ENCODE data around the gene PRSS22. TPM values are rescaled to one million over a fixed set of nuclear protein-coding genes. Genes with fewer than 3 reads are reported as not detected.
"Not testable (repeated sequence)": the region's sequence is repeated elsewhere in the genome, so short reads cannot be mapped to it uniquely, and the experiment has no call there.

Gene PRSS22, protein sequence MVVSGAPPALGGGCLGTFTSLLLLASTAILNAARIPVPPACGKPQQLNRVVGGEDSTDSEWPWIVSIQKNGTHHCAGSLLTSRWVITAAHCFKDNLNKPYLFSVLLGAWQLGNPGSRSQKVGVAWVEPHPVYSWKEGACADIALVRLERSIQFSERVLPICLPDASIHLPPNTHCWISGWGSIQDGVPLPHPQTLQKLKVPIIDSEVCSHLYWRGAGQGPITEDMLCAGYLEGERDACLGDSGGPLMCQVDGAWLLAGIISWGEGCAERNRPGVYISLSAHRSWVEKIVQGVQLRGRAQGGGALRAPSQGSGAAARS
- total RNA-seq, result 22.8 to 25.1 TPM (median 24.9 TPM) in 3 replicates

- peaks cover 20% of the 10 kb centered on the region for H3K27me3 Mint-ChIP-seq (ENCODE audit: low read depth)
- DNase-seq (ENCODE audit: low spot score in 2 of 2, unreplicated experiment in 2 of 2), result peak in 1 of 2 experiments; percentile 57
- peak within 1 kb of the TSS; percentile 80 for H3K4me3 Mint-ChIP-seq
- peaks cover 13% of the 10 kb centered on the region for H3K9me3 Mint-ChIP-seq
- H3K4me1 Mint-ChIP-seq, result peaks cover 5% of the 10 kb centered on the region
- H3K36me3 Mint-ChIP-seq, result peaks cover 11% of the 10 kb centered on the region
- no peak for TF ChIP-seq CTCF (IDR thresholded peaks at IDR 0.05; ENCODE audit: unreplicated experiment)
- H3K27ac Mint-ChIP-seq, result peak within 1 kb of the TSS; percentile 89
Observed at GRCh38 chr16:2857451-2858244, at the start of gene PRSS22. PRSS22 (minus strand) TSS chr16:2858170; CDS start chr16:2858104, 66 bp downstream.

DNA sequence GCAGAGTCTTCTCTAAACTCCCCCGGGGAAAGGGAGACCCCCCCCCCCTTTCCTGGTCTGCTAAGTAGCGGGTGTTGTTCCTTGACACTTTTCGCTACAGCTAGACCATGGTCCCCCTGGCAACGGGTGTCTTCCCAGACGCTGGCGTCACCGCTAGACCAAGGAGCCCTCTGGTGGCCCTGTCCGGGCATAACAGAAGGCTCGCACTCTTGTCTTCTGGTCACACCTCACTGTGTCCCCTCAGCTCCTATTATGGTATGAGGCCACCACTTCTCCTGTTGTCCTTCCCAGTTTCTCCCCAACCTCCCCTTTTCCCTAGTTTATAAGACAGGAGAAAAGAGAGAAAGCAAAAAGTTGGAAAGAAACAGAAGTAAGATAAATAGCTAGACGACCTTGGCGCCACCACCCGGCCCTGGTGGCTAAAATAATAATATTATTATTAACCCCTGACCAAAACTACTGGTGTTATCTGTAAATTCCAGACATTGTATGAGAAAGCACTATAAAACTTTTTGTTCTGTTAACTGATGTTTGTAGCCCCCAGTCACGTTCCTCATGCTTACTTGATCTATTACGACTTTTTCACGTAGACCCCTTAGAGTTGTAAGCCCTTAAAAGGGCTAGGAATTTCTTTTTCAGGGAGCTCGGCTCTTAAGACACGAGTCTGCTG lies 49.2 kb upstream of the PRSS22 start:
- H3K27ac Mint-ChIP-seq; H3K36me3 Mint-ChIP-seq; H3K9me3 Mint-ChIP-seq; H3K27me3 Mint-ChIP-seq (ENCODE audit: low read depth); H3K4me3 Mint-ChIP-seq: not testable (repeated sequence)
- H3K4me1 Mint-ChIP-seq, result peaks cover 16% of the 10 kb centered on the region
- peak in 1 of 2 experiments; percentile 59 for DNase-seq (ENCODE audit: low spot score in 2 of 2, unreplicated experiment in 2 of 2)
- peak; percentile 50 for TF ChIP-seq CTCF (IDR thresholded peaks at IDR 0.05; ENCODE audit: unreplicated experiment)

DNA sequence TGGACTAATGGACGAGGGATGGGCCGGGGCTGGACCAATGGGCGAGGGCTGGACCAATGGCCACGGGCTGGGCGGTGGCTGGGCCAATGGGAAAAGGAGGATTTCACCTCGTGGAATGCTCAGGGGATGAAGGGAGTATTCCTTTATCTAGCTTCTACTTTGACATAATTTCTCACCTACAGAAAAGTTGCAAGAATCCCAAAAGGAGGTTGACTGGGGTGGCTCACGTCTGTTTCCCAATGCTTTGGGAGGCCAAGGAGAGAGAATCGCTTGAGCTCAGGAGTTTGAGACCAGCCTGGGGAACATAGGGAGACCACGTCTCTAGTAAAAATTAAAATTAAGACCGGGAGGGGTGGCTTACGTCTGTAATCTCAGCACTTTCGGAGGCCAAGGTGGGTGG lies 48.0 kb upstream of the PRSS22 start:
- Mint-ChIP-seq H3K9me3 (no peaks in the 10 kb centered on the region), H3K4me1 (peaks cover 11% of the 10 kb centered on the region), H3K27me3 (ENCODE audit: low read depth) (no peaks in the 10 kb centered on the region), H3K36me3 (peaks cover 1% of the 10 kb centered on the region), H3K4me3 (peak overlapping the region; percentile 51), H3K27ac (peak overlapping the region; percentile 82)
- no peak for TF ChIP-seq CTCF (IDR thresholded peaks at IDR 0.05; ENCODE audit: unreplicated experiment)
- no peak for DNase-seq (ENCODE audit: low spot score in 2 of 2, unreplicated experiment in 2 of 2)

DNA sequence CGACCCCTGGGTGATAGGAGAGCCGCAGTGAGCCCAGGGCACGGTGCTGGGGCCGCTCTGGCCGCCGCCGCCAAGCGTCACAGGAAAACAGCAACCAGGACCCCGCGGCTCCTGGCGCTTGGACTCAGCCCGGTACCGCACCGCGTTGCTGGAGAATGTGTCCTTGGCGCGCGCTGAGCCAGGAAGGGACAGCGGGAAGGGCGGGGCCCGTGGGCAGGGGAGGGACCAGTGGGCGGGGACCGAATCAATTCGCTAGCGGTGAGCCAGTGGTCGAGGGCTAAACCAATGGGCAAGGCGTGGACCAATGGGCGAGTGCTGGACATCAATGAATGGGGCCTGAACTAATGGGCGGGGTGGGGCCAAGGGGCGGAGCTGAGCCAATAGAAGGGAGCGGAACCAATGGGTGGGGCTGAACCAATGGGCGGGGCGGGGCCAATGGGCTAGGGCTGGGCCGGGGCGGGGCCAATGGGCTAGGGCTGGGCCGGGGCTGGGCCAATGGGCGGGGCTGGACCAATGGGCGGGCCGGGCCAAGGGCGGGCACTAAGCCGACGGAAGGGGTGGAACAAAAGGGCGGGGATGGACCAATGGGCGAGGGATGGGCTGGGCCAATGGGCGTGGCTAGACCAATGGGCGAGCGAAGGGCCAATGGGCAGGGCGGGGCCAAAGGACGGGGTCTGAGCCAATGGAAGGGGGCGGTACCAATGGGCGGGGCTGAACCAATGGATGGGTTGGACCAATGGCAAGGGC lies 47.4 kb upstream of the PRSS22 start:
- H3K27me3 Mint-ChIP-seq (ENCODE audit: low read depth), result no peaks in the 10 kb centered on the region
- peak overlapping the region; percentile 82 for H3K27ac Mint-ChIP-seq
- peaks cover 11% of the 10 kb centered on the region for H3K4me1 Mint-ChIP-seq
- no peaks in the 10 kb centered on the region for H3K9me3 Mint-ChIP-seq
- peak overlapping the region; percentile 93 for H3K4me3 Mint-ChIP-seq
- TF ChIP-seq CTCF (IDR thresholded peaks at IDR 0.05; ENCODE audit: unreplicated experiment), result no peak
- H3K36me3 Mint-ChIP-seq, result peaks cover 1% of the 10 kb centered on the region
- DNase-seq (ENCODE audit: low spot score in 2 of 2, unreplicated experiment in 2 of 2), result peak; percentile 92 to 94

DNA sequence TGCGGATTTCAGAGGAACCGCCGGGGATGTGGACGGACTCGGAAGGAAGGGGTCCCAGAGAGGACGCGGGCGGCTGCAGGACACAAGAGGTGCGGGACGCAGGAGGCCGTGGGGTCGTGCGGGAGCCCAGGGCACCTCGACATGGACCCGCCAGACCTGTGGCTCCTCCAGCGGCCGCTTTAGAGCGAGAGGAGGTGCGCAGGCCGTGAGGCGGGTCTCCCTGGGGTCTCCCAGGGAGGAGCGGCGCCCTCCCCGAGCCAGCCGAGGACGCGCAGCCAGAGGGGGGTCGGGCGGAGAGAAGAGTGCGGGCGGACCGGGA lies 46.9 kb upstream of the PRSS22 start:
- no peaks in the 10 kb centered on the region for H3K9me3 Mint-ChIP-seq
- H3K27ac Mint-ChIP-seq, result peak overlapping the region; percentile 88
- peaks cover 1% of the 10 kb centered on the region for H3K36me3 Mint-ChIP-seq
- TF ChIP-seq CTCF (IDR thresholded peaks at IDR 0.05; ENCODE audit: unreplicated experiment), result no peak
- peaks cover 11% of the 10 kb centered on the region for H3K4me1 Mint-ChIP-seq
- peak overlapping the region; percentile 93 for H3K4me3 Mint-ChIP-seq
- no peak for DNase-seq (ENCODE audit: low spot score in 2 of 2, unreplicated experiment in 2 of 2)
- no peaks in the 10 kb centered on the region for H3K27me3 Mint-ChIP-seq (ENCODE audit: low read depth)

Data from mesothelial cell of epicardium (in vitro differentiated cells).